CD14-positive monocyte (primary cell): ENCODE data around the gene PMEL. TPM values are rescaled to one million over a fixed set of nuclear protein-coding genes. Genes with fewer than 3 reads are reported as not detected.

Source experiments
- DNase-seq, 3 donors: peaks; one replicate each; pipeline ENCODE4 v3.0.0-alpha.2; 2011 to 2022
- H2AFZ ChIP-seq: 2 replicates; pipeline ENCODE4 v1.6.0; 2012; ENCODE audit warnings: mild to moderate bottlenecking, low read depth, low read length, inconsistent platforms; ENCODE audit not compliant: insufficient read depth, poor library complexity, severe bottlenecking
- H3K27ac ChIP-seq, 2 donors: 1 replicate in 1 of 2; 2 replicates in 1 of 2; pipeline ENCODE4 v1.5.1; 2012 to 2013; ENCODE audit warnings: low read length in 2 of 2, control low read depth in 1 of 2, inconsistent platforms in 1 of 2, low read depth in 1 of 2, mild to moderate bottlenecking in 1 of 2
- H3K27me3 ChIP-seq, 2 donors: one replicate each; pipeline versions ENCODE4 v1.6.0 to v1.6.1; 2011 to 2013; ENCODE audit warnings: low read length in 2 of 2; ENCODE audit not compliant: control insufficient read depth in 2 of 2, insufficient read depth in 2 of 2
- H3K36me3 ChIP-seq, 2 donors: replicated peaks in 1 of 2; 1 replicate in 1 of 2; 2 replicates in 1 of 2; pipeline versions ENCODE4 v1.5.1 to v1.6.1; 2012 to 2013; ENCODE audit warnings: low read length in 2 of 2, control low read depth in 1 of 2, inconsistent platforms in 1 of 2, mild to moderate bottlenecking in 1 of 2; ENCODE audit not compliant: insufficient read depth in 2 of 2, control insufficient read depth in 1 of 2
- H3K4me1 ChIP-seq, 2 donors: 1 replicate in 1 of 2; 2 replicates in 1 of 2; pipeline versions ENCODE4 v1.5.1 to v1.6.1; 2012 to 2013; ENCODE audit warnings: low read length in 2 of 2, control low read depth in 1 of 2, inconsistent platforms in 1 of 2, mild to moderate bottlenecking in 1 of 2, moderate library complexity in 1 of 2; ENCODE audit not compliant: insufficient read depth in 2 of 2, control insufficient read depth in 1 of 2
- H3K4me2 ChIP-seq: replicated peaks from 2 replicates; pipeline ENCODE3; 2012; ENCODE audit warnings: low read length, moderate library complexity, mild to moderate bottlenecking; ENCODE audit not compliant: poor library complexity, severe bottlenecking; ENCODE audit errors: extremely low read depth
- H3K4me3 ChIP-seq, 3 experiments: fragments of 200-600 bp in 1 of 3; sonication (generic) in 1 of 3; replicated peaks in 1 of 3; 1 replicate in 2 of 3; 2 replicates in 1 of 3; pipeline ENCODE4 v1.5.1; 2011 to 2013; ENCODE audit warnings: low read length in 3 of 3, mild to moderate bottlenecking in 3 of 3, control low read depth in 2 of 3, low read depth in 2 of 3, inconsistent platforms in 1 of 3, moderate library complexity in 1 of 3
- H3K79me2 ChIP-seq: 2 replicates; pipeline ENCODE4 v1.6.0; 2012; ENCODE audit warnings: mild to moderate bottlenecking, control low read depth, inconsistent platforms, low read length, moderate library complexity; ENCODE audit not compliant: insufficient read depth
- H3K9ac ChIP-seq: 2 replicates; pipeline ENCODE4 v1.6.0; 2017; ENCODE audit warnings: low read length, mild to moderate bottlenecking; ENCODE audit not compliant: insufficient read depth, poor library complexity, severe bottlenecking
- H3K9me3 ChIP-seq, 2 donors: replicated peaks in 1 of 2; 1 replicate in 1 of 2; 2 replicates in 1 of 2; pipeline versions ENCODE4 v1.5.1 to v1.6.1; 2012 to 2013; ENCODE audit warnings: low read length in 2 of 2, control low read depth in 1 of 2; ENCODE audit not compliant: control insufficient read depth in 1 of 2, insufficient read depth in 1 of 2
- H4K20me1 ChIP-seq: 2 replicates; pipeline ENCODE4 v1.6.0; 2012; ENCODE audit warnings: mild to moderate bottlenecking, low read length, control low read depth, moderate library complexity; ENCODE audit not compliant: insufficient read depth
- H3K27ac Mint-ChIP-seq, 7 donors: one replicate each; pipeline ENCODE4 v1.8.0; 2020; ENCODE audit warnings: mild to moderate bottlenecking in 7 of 7, mixed read lengths in 7 of 7, moderate library complexity in 6 of 7, inconsistent platforms in 2 of 7
- H3K27me3 Mint-ChIP-seq, 3 donors: one replicate each; pipeline ENCODE4 v1.8.0; 2021 to 2022; ENCODE audit warnings: low read depth in 3 of 3, mild to moderate bottlenecking in 3 of 3, mixed read lengths in 3 of 3, moderate library complexity in 3 of 3, inconsistent platforms in 1 of 3
- H3K36me3 Mint-ChIP-seq, 2 donors: one replicate each; pipeline ENCODE4 v1.8.0; 2020; ENCODE audit warnings: mixed read lengths in 2 of 2, inconsistent platforms in 1 of 2, mild to moderate bottlenecking in 1 of 2
- H3K4me1 Mint-ChIP-seq: one replicate; pipeline ENCODE4 v1.8.0; 2020; ENCODE audit warnings: mild to moderate bottlenecking, mixed read lengths
- H3K4me3 Mint-ChIP-seq, 2 donors: one replicate each; pipeline ENCODE4 v1.8.0; 2020; ENCODE audit warnings: mild to moderate bottlenecking in 2 of 2, mixed read lengths in 2 of 2, moderate library complexity in 1 of 2
- H3K9me3 Mint-ChIP-seq, 7 donors: one replicate each; pipeline ENCODE4 v1.8.0; 2020 to 2022; ENCODE audit warnings: mixed read lengths in 7 of 7, mild to moderate bottlenecking in 6 of 7, moderate library complexity in 6 of 7, inconsistent platforms in 2 of 7
- WGBS: methylation state at CpG from one replicate; pipeline ENCODE4 v1.1.5; 2013; ENCODE audit warnings: missing lambda C conversion rate; ENCODE audit not compliant: insufficient coverage; 5-methylcytosine and 5-hydroxymethylcytosine counted together
- intact Hi-C, 2 donors: fragments of 100-400 bp; cut with micrococcal nuclease; formaldehyde crosslinking; loops; one replicate each; pipeline versions ENCODE4 v1.15.0 to v1.15.1; 2023
- polyA plus RNA-seq, 3 donors: library from polyadenylated mRNA; depleted of rRNA in 1 of 3; unstranded in 2 of 3; stranded (reverse) in 1 of 3; fragments of 300-500 nt in 2 of 3; fragments of >200 nt in 1 of 3; fragmentation: Illumina TruSeq in 2 of 3; gene quantifications; 1 replicate in 2 of 3; 2 replicates in 1 of 3; pipeline ENCODE4 v1.2.3, GENCODE V29; 2012 to 2021
- TF ChIP-seq, protein P1 (sequence below): fragments of 200-600 bp; IDR thresholded peaks from one replicate; pipeline ENCODE4 v1.8.0; 2022; ENCODE audit warnings: antibody characterized with exemption, mild to moderate bottlenecking

PMEL gene
- polyA plus RNA-seq, 3 donors = 0.37 to 0.54 (median 0.40) TPM

DNA sequence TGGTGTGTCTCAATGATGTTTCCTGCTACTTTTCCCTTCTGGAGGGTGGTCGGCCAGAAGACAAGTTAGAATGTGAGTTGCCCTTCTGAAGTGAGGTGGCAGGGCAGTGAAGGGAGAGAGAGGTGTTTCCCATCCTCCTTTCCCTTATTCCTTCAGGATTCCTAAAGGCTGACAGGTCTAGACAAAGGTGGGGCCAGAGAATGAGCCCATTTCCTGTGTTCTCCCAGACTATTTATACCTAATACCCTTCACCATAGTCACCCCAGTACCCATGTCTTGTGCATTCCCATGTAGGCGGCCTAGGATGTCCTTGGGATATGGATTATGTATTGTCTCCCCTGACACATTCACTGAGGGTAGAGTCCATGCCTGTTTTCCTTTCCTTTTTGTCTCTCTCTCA lies 27.9 kb downstream of the PMEL start:
- peaks cover 32% of the 10 kb centered on the region for H3K4me1 Mint-ChIP-seq
- H3K27ac ChIP-seq = no peak overlapping the region
- H4K20me1 ChIP-seq = peaks cover 13% of the 10 kb centered on the region
- H3K4me3 Mint-ChIP-seq = no peak overlapping the region
- peaks cover 13% of the 10 kb centered on the region for H3K79me2 ChIP-seq
- H2AFZ ChIP-seq = no peak overlapping the region
- intact Hi-C loops = no loop called here
- TF ChIP-seq, protein P1, sequence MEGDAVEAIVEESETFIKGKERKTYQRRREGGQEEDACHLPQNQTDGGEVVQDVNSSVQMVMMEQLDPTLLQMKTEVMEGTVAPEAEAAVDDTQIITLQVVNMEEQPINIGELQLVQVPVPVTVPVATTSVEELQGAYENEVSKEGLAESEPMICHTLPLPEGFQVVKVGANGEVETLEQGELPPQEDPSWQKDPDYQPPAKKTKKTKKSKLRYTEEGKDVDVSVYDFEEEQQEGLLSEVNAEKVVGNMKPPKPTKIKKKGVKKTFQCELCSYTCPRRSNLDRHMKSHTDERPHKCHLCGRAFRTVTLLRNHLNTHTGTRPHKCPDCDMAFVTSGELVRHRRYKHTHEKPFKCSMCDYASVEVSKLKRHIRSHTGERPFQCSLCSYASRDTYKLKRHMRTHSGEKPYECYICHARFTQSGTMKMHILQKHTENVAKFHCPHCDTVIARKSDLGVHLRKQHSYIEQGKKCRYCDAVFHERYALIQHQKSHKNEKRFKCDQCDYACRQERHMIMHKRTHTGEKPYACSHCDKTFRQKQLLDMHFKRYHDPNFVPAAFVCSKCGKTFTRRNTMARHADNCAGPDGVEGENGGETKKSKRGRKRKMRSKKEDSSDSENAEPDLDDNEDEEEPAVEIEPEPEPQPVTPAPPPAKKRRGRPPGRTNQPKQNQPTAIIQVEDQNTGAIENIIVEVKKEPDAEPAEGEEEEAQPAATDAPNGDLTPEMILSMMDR = no peak
- H3K27ac Mint-ChIP-seq = peak overlapping the region in 1 of 7 donors; percentile 54
- peaks cover 19 to 23% of the 10 kb centered on the region in 2 donors for H3K4me1 ChIP-seq
- no peak overlapping the region for H3K9ac ChIP-seq
- H3K27me3 Mint-ChIP-seq = no peaks in the 10 kb centered on the region
- no peaks in the 10 kb centered on the region for H3K9me3 Mint-ChIP-seq
- no peak overlapping the region for H3K4me3 ChIP-seq
- H3K36me3 ChIP-seq = peaks cover 59 to 74% of the 10 kb centered on the region in 2 donors
- no CpG with 5 or more reads among the region's 2 CpGs for WGBS
- H3K36me3 Mint-ChIP-seq = peaks cover 64 to 70% of the 10 kb centered on the region in 2 donors
- no peaks in the 10 kb centered on the region for H3K27me3 ChIP-seq
- H3K9me3 ChIP-seq = no peaks in the 10 kb centered on the region
- no peak for DNase-seq
- H3K4me2 ChIP-seq = no peak overlapping the region

GRCh38 chr12:55935738-55936151 lies 30.1 kb downstream of the PMEL start:
- Mint-ChIP-seq H3K27me3 (peaks cover 0 to 3% (median 1%) of the 10 kb centered on the region in 3 donors), H3K4me3 (no peak overlapping the region), H3K9me3 (no peaks in the 10 kb centered on the region), H3K4me1 (peaks cover 47% of the 10 kb centered on the region), H3K27ac (peak overlapping the region in 5 of 7 donors; percentile 11 to 66 (median 58)), H3K36me3 (peaks cover 42 to 49% of the 10 kb centered on the region in 2 donors)
- peaks cover 34 to 38% of the 10 kb centered on the region in 2 donors for H3K4me1 ChIP-seq
- H4K20me1 ChIP-seq = peaks cover 17% of the 10 kb centered on the region
- H3K4me3 ChIP-seq = no peak overlapping the region
- no peaks in the 10 kb centered on the region for H3K9me3 ChIP-seq
- no peaks in the 10 kb centered on the region for H3K27me3 ChIP-seq
- WGBS = 96% methylated on average over 19 of the region's 26 CpGs
- H2AFZ ChIP-seq = no peak overlapping the region
- intact Hi-C loops = no loop called here
- DNase-seq = no peak
- H3K36me3 ChIP-seq = peaks cover 37 to 52% of the 10 kb centered on the region in 2 donors
- H3K4me2 ChIP-seq = no peak overlapping the region
- TF ChIP-seq, protein P1 = no peak
- peaks cover 26% of the 10 kb centered on the region for H3K79me2 ChIP-seq
- no peak overlapping the region for H3K27ac ChIP-seq
- H3K9ac ChIP-seq = no peak overlapping the region
